Heart right ventricle (tissue), 16 donors: ENCODE measurements around the gene BAD. TPM values are rescaled to one million over a fixed set of nuclear protein-coding genes. Genes with fewer than 3 reads are reported as not detected.

Source experiments
- ATAC-seq, 8 donors: fragments of 200-7000 bp; cut with Tn5 transposase; one replicate each; pipeline ENCODE4 v1.9.1; 2020; ENCODE audit warnings: mild to moderate bottlenecking in 8 of 8, moderate library complexity in 8 of 8, moderate number of reproducible peaks in 1 of 8
- DNase-seq, 2 donors: peaks; one replicate each; pipeline ENCODE4 v3.0.0-alpha.2; 2020
- H3K27ac ChIP-seq, 10 donors: fragments of 200-600 bp; sonication (generic) in 2 of 10; one replicate each; pipeline versions ENCODE4 v1.5.0 to v1.8.0; 2020 to 2022; ENCODE audit warnings: mild to moderate bottlenecking in 3 of 10
- H3K27me3 ChIP-seq, 7 donors: fragments of 200-600 bp; one replicate each; pipeline ENCODE4 v1.8.0; 2021 to 2022; ENCODE audit warnings: mild to moderate bottlenecking in 2 of 7
- H3K36me3 ChIP-seq, 9 donors: fragments of 200-600 bp; sonication (generic) in 1 of 9; one replicate each; pipeline versions ENCODE4 v1.5.0 to v1.8.0; 2020 to 2022; ENCODE audit warnings: mild to moderate bottlenecking in 2 of 9
- H3K4me1 ChIP-seq, 9 donors: fragments of 200-600 bp; sonication (generic) in 1 of 9; one replicate each; pipeline versions ENCODE4 v1.5.0 to v1.8.0; 2020 to 2022; ENCODE audit warnings: mild to moderate bottlenecking in 4 of 9
- H3K4me3 ChIP-seq, 10 donors: fragments of 200-600 bp; sonication (generic) in 2 of 10; one replicate each; pipeline versions ENCODE4 v1.5.0 to v1.8.0; 2020 to 2022; ENCODE audit warnings: mild to moderate bottlenecking in 7 of 10, moderate library complexity in 2 of 10
- H3K9me3 ChIP-seq, 11 donors: fragments of 200-600 bp in 10 of 11; sonication (generic) in 2 of 11; one replicate each; pipeline versions ENCODE4 v1.5.0 to v1.8.0; 2013 to 2022; ENCODE audit warnings: mild to moderate bottlenecking in 2 of 11, control low read depth in 1 of 11, moderate library complexity in 1 of 11
- CTCF ChIP-seq, 9 donors: fragments of 200-600 bp; sonication (generic) in 2 of 9; IDR thresholded peaks; one replicate each; pipeline versions ENCODE4 v1.5.0 to v1.8.0; 2021 to 2022; ENCODE audit warnings: antibody characterized with exemption in 9 of 9, mild to moderate bottlenecking in 5 of 9, moderate library complexity in 1 of 9
- WGBS, 2 donors: extraction: QIAGEN DNeasy Blood & Tissue Kit; methylation state at CpG; one replicate each; pipeline ENCODE4 v1.1.7; 2013; ENCODE audit warnings: inconsistent platforms in 1 of 2; 5-methylcytosine and 5-hydroxymethylcytosine counted together
- intact Hi-C, 10 donors: fragments of 100-400 bp; cut with DNase I; formaldehyde crosslinking; loops; one replicate each; pipeline versions ENCODE4 v1.11.1 to v1.14.2; 2022
- polyA plus RNA-seq, 2 donors: library from polyadenylated mRNA; stranded (reverse); fragments of 200-250 nt; gene quantifications; one replicate each; pipeline ENCODE4 v1.2.3, GENCODE V29; 2013
- total RNA-seq, 10 donors: library from RNA; stranded (reverse); fragmentation: NEBNext Ultra II Directional in 3 of 10; extraction: Animal tissue kit (Norgen Biotek cat#: 25700) in 3 of 10; gene quantifications; one replicate each; pipeline versions ENCODE4 v1.2.1 to v1.2.4, GENCODE V29; 2021 to 2023
- donor health status: Arrhythmogenic right ventricular cardiomyopathy.
- donor health status: ischemic (EF 13 %, LVEDD 7.1; RV severe dilation, severe dysfunction).
- donor health status: healthy with polysubstance abuse.
- donor health status: DM: no; HTN: yes; CAD: no.
- donor health status: DM: no; HTN: no; CAD: no.
- donor health status: ischemic (EF 25% LVEDD 6.9; RV normal size, moderate dysfunction).
- donor health status: ischemic (EF 25% LVEDD 5.7; RV mildly dilated, moderate dysfunction).
- donor health status: healthy.
- donor health status: DM: yes; HTN: yes; CAD: no.
- donor health status: Ischemic cardiomyopathy.
- donor health status: ischemic (EF 35%, LVEDD 5.7; RV mildly dilated, moderate dysfunction).
- donor health status: nonischemic (EF 11% LVEDD 7.7; RV severe dilation, severe dysfunction).
- donor health status: DM: yes; HTN: yes; CAD: no.
- donor health status: PGD.
- donor health status: ischemic (EF 29% LVEDD 5.4; RV normal size, mild dysfunction).
- donor health status: nonischemic (EF 23%, LVEDD 6.1; RV moderate dilation, normal function).

Gene BAD
- total and polyA plus RNA-seq, 12 donors = 40.7 to 106 (median 58.9) TPM

GRCh38 chr11:64223001-64223651, 61.3 kb downstream of the BAD start:
- DNase-seq (no peak), ATAC-seq (no peak)
- Histone ChIP-seq H3K27me3 (no peaks in the 10 kb centered on the region), H3K4me3 (no peak overlapping the region), H3K4me1 (peaks cover 16 to 40% (median 28%) of the 10 kb centered on the region in 9 donors), H3K9me3 (no peaks in the 10 kb centered on the region), H3K36me3 (peaks cover 0 to 64% (median 0%) of the 10 kb centered on the region in 9 donors), H3K27ac (peak overlapping the region in 2 of 10 donors; percentile 7 to 15)
- intact Hi-C loops = no loop called here
- TF ChIP-seq CTCF (IDR thresholded peaks at IDR 0.05) = no peak
- 76 to 81% methylated on average over 24 of the region's 24 CpGs for WGBS, 2 donors

GRCh38 chr11:64222651-64223000, 61.8 kb downstream of the BAD start:
- Histone ChIP-seq H3K36me3 (peaks cover 0 to 69% (median 0%) of the 10 kb centered on the region in 9 donors), H3K9me3 (no peaks in the 10 kb centered on the region), H3K4me3 (no peak overlapping the region), H3K4me1 (peaks cover 16 to 35% (median 23%) of the 10 kb centered on the region in 9 donors), H3K27me3 (no peaks in the 10 kb centered on the region), H3K27ac (no peak overlapping the region)
- ATAC-seq = no peak
- peak in 1 of 2 donors; percentile 3 for DNase-seq
- intact Hi-C loops = no loop called here
- no peak for TF ChIP-seq CTCF (IDR thresholded peaks at IDR 0.05)
- 74 to 79% methylated on average over 9 of the region's 9 CpGs for WGBS, 2 donors

GRCh38 chr11:64220798-64221197, 63.7 kb downstream of the BAD start:
- intact Hi-C loops = no loop called here
- Histone ChIP-seq H3K27ac (no peak overlapping the region), H3K4me1 (peaks cover 6 to 23% (median 12%) of the 10 kb centered on the region in 9 donors), H3K36me3 (peaks cover 0 to 84% (median 0%) of the 10 kb centered on the region in 9 donors), H3K9me3 (no peaks in the 10 kb centered on the region), H3K4me3 (no peak overlapping the region), H3K27me3 (no peaks in the 10 kb centered on the region)
- DNase-seq = no peak
- WGBS, 2 donors = 93% methylated on average over 14 of the region's 14 CpGs
- no peak for ATAC-seq
- TF ChIP-seq CTCF (IDR thresholded peaks at IDR 0.05) = no peak

- 92 to 95% methylated on average over 17 of the region's 17 CpGs for WGBS, 2 donors
- Histone ChIP-seq H3K4me3 (no peak overlapping the region), H3K27ac (no peak overlapping the region), H3K27me3 (no peaks in the 10 kb centered on the region), H3K4me1 (peaks cover 3 to 18% (median 6%) of the 10 kb centered on the region in 9 donors), H3K9me3 (no peaks in the 10 kb centered on the region), H3K36me3 (peaks cover 0 to 89% (median 0%) of the 10 kb centered on the region in 9 donors)
- ATAC-seq (peak in 2 of 8 donors; percentile 2 to 16), DNase-seq (no peak)
- intact Hi-C loops = no loop called here
- TF ChIP-seq CTCF (IDR thresholded peaks at IDR 0.05) = no peak
Observed at GRCh38 chr11:64220271-64220670, 64.2 kb downstream of the BAD start.

Other genes with a start within 250 kb of the BAD start
- gene FLRT1, start 248.7 kb downstream of the BAD start, total RNA-seq = under 1 TPM; 0.17 to 0.83 (median 0.39) TPM
- under 1 TPM; 0.22 to 0.44 TPM for gene FLRT1, start 248.7 kb downstream of the BAD start, polyA plus RNA-seq
- gene MACROD1, start 118.6 kb downstream of the BAD start, total RNA-seq = 100 to 1,000 TPM in 8 of 10 donors, 10 to 100 TPM in 2; 86.2 to 134 (median 115) TPM
- gene MACROD1, start 118.6 kb downstream of the BAD start, polyA plus RNA-seq = 100 to 1,000 TPM in 1 of 2 donors, 10 to 100 TPM in 1; 77.6 to 497 TPM
- gene STIP1, start 98.5 kb downstream of the BAD start, total RNA-seq = 100 to 1,000 TPM in 1 of 10 donors, 10 to 100 TPM in 9; 67.4 to 105 (median 87.9) TPM
- 100 to 1,000 TPM in 1 of 2 donors, 10 to 100 TPM in 1; 55.3 to 144 TPM for gene STIP1, start 98.5 kb downstream of the BAD start, polyA plus RNA-seq
- gene FERMT3, start 77.9 kb downstream of the BAD start, total RNA-seq = 10 to 100 TPM in 1 of 10 donors, 1 to 10 TPM in 9; 2.3 to 30.8 (median 5.4) TPM
- gene FERMT3, start 77.9 kb downstream of the BAD start, polyA plus RNA-seq = 1 to 10 TPM; 7.5 to 9.2 TPM
- gene TRPT1, start 58.5 kb downstream of the BAD start, total RNA-seq = 10 to 100 TPM; 50.5 to 81.7 (median 61.4) TPM
- gene TRPT1, start 58.5 kb downstream of the BAD start, polyA plus RNA-seq = 100 to 1,000 TPM in 1 of 2 donors, 10 to 100 TPM in 1; 87.2 to 188 TPM
- 10 to 100 TPM; 57.3 to 85.6 (median 71.0) TPM for gene NUDT22, start 58.4 kb downstream of the BAD start, total RNA-seq
- 10 to 100 TPM; 93.0 to 95.2 TPM for gene NUDT22, start 58.4 kb downstream of the BAD start, polyA plus RNA-seq
- gene DNAJC4, start 54.1 kb downstream of the BAD start, total RNA-seq = 10 to 100 TPM; 46.6 to 64.7 (median 52.0) TPM
- gene DNAJC4, start 54.1 kb downstream of the BAD start, polyA plus RNA-seq = 100 to 1,000 TPM in 1 of 2 donors, 10 to 100 TPM in 1; 48.0 to 173 TPM
- gene VEGFB, start 50.1 kb downstream of the BAD start, total RNA-seq = 100 to 1,000 TPM; 245 to 353 (median 277) TPM
- gene VEGFB, start 50.1 kb downstream of the BAD start, polyA plus RNA-seq = 100 to 1,000 TPM; 158 to 291 TPM
- gene FKBP2, start 43.6 kb downstream of the BAD start, total RNA-seq = 10 to 100 TPM; 40.2 to 82.0 (median 45.9) TPM
- 100 to 1,000 TPM; 376 to 404 TPM for gene FKBP2, start 43.6 kb downstream of the BAD start, polyA plus RNA-seq
- 100 to 1,000 TPM in 4 of 10 donors, 10 to 100 TPM in 6; 52.4 to 194 (median 77.2) TPM for gene PPP1R14B, start 37.7 kb downstream of the BAD start, total RNA-seq
- 100 to 1,000 TPM; 229 to 331 TPM for gene PPP1R14B, start 37.7 kb downstream of the BAD start, polyA plus RNA-seq
- 10 to 100 TPM in 3 of 10 donors, 1 to 10 TPM in 7; 5.8 to 13.3 (median 8.7) TPM for gene PLCB3, start 33.1 kb downstream of the BAD start, total RNA-seq
- gene PLCB3, start 33.1 kb downstream of the BAD start, polyA plus RNA-seq = 10 to 100 TPM in 1 of 2 donors, 1 to 10 TPM in 1; 9.5 to 13.1 TPM
- gene GPR137, start 1.2 kb upstream of the BAD start, total RNA-seq = 10 to 100 TPM; 16.4 to 43.0 (median 24.3) TPM
- gene GPR137, start 1.2 kb upstream of the BAD start, polyA plus RNA-seq = 10 to 100 TPM; 18.4 to 31.8 TPM
- not detected for gene KCNK4, start 6.6 kb upstream of the BAD start, total RNA-seq
- not detected for gene KCNK4, start 6.6 kb upstream of the BAD start, polyA plus RNA-seq
- gene CATSPERZ, start 15.7 kb upstream of the BAD start, total RNA-seq = not detected
- gene CATSPERZ, start 15.7 kb upstream of the BAD start, polyA plus RNA-seq = under 1 TPM in 1 of 2 donors, not detected in 1; 0.10 TPM
- 100 to 1,000 TPM; 115 to 225 (median 132) TPM for gene ESRRA, start 20.9 kb upstream of the BAD start, total RNA-seq
- 100 to 1,000 TPM; 180 TPM for gene ESRRA, start 20.9 kb upstream of the BAD start, polyA plus RNA-seq
- gene TRMT112, start 32.9 kb upstream of the BAD start, total RNA-seq = 100 to 1,000 TPM in 2 of 10 donors, 10 to 100 TPM in 8; 68.7 to 121 (median 90.2) TPM
- 100 to 1,000 TPM; 182 to 208 TPM for gene TRMT112, start 32.9 kb upstream of the BAD start, polyA plus RNA-seq
- gene PRDX5, start 33.5 kb upstream of the BAD start, total RNA-seq = 100 to 1,000 TPM; 264 to 395 (median 288) TPM
- 100 to 1,000 TPM; 486 to 750 TPM for gene PRDX5, start 33.5 kb upstream of the BAD start, polyA plus RNA-seq
- 10 to 100 TPM in 1 of 10 donors, 1 to 10 TPM in 9; 4.2 to 13.1 (median 5.6) TPM for gene CCDC88B, start 55.5 kb upstream of the BAD start, total RNA-seq
- 10 to 100 TPM; 10.5 to 42.7 TPM for gene CCDC88B, start 55.5 kb upstream of the BAD start, polyA plus RNA-seq
- gene RPS6KA4, start 74.5 kb upstream of the BAD start, total RNA-seq = 10 to 100 TPM; 10.7 to 21.9 (median 12.8) TPM
- 10 to 100 TPM; 17.4 to 18.8 TPM for gene RPS6KA4, start 74.5 kb upstream of the BAD start, polyA plus RNA-seq